GM12878 (cell line): ENCODE results near the gene ACAP2. TPM values are rescaled to one million over a fixed set of nuclear protein-coding genes. Genes with fewer than 3 reads are reported as not detected.

Experiments
- ATAC-seq: fragments of 200-7000 bp; cut with Tn5 transposase; 3 replicates; pipeline ENCODE4 v1.9.1; 2020; ENCODE audit warnings: mild to moderate bottlenecking, moderate library complexity
- BruUV-seq: library from RNA; stranded (reverse); fragments of 400-500 nt; replicated peaks from 2 replicates; lab custom pipeline; 2021; lab: Mats Ljungman, UMichigan
- CTCF ChIA-PET: fragments of 300-600 bp; sonication (Branson Sonifier 250); formaldehyde crosslinking; extraction: SDS; loops from one replicate; lab custom pipeline; 2021; ENCODE audit warnings: inconsistent platforms; lab: Yijun Ruan, JAX
- POLR2A ChIA-PET: fragments of 350-600 bp; formaldehyde crosslinking; extraction: SDS; loops from one replicate; lab custom pipeline; 2021; ENCODE audit warnings: inconsistent platforms; lab: Charles Lee
- RAD21 ChIA-PET: fragments of 300-600 bp; sonication (Branson Sonifier 250); formaldehyde crosslinking; loops from one replicate; lab custom pipeline; 2023; ENCODE audit warnings: antibody characterized with exemption; ENCODE audit not compliant: unreplicated experiment; lab: Charles Lee
- SMC1A ChIA-PET: fragments of 300-600 bp; sonication (Branson Sonifier 250); formaldehyde crosslinking; loops from one replicate; lab custom pipeline; 2023; ENCODE audit not compliant: unreplicated experiment, uncharacterized antibody; lab: Charles Lee
- DNase-seq: peaks from one replicate; pipeline ENCODE4 v3.0.0-alpha.2; 2011; ENCODE audit warnings: low read depth, low spot score
- FAIRE-seq: peaks from 3 replicates; lab custom pipeline; 2011; peaks lifted over from hg19 to GRCh38; lab: Jason Lieb, UNC
- H2AFZ ChIP-seq: 2 replicates; pipeline ENCODE4 v1.6.0; 2011; ENCODE audit warnings: low read depth, low read length, control low read depth; ENCODE audit not compliant: control insufficient read depth
- H3K27ac ChIP-seq: 2 replicates; pipeline ENCODE4 v1.5.1; 2011; ENCODE audit warnings: control low read depth; ENCODE audit not compliant: control insufficient read depth, insufficient read depth
- H3K27me3 ChIP-seq, 2 experiments: replicated peaks in 1 of 2; 2 replicates each; pipeline versions ENCODE4 v1.6.0 to v1.6.1; 2011; ENCODE audit warnings: low read length in 1 of 2; ENCODE audit not compliant: control insufficient read depth in 2 of 2, insufficient read depth in 2 of 2
- H3K36me3 ChIP-seq, 2 experiments: 2 replicates each; pipeline ENCODE4 v1.5.1; 2011; ENCODE audit warnings: low read length in 1 of 2; ENCODE audit not compliant: control insufficient read depth in 2 of 2, insufficient read depth in 2 of 2
- H3K4me1 ChIP-seq: 2 replicates; pipeline ENCODE4 v1.6.1; 2011; ENCODE audit warnings: mild to moderate bottlenecking, low read length, moderate library complexity, mixed read lengths; ENCODE audit not compliant: control insufficient read depth, insufficient read depth
- H3K4me2 ChIP-seq: 2 replicates; pipeline ENCODE4 v1.6.0; 2011; ENCODE audit warnings: control low read depth; ENCODE audit not compliant: control insufficient read depth, insufficient read depth
- H3K4me3 ChIP-seq: fragments of 200-600 bp; sonication (generic); 2 replicates; pipeline ENCODE4 v1.5.1; 2016
- H3K79me2 ChIP-seq: 2 replicates; pipeline ENCODE4 v1.6.0; 2011; ENCODE audit warnings: low read length; ENCODE audit not compliant: control insufficient read depth, insufficient read depth
- H3K9ac ChIP-seq: 2 replicates; pipeline ENCODE4 v1.8.0; 2011; ENCODE audit warnings: low read length, control low read depth, mixed read lengths; ENCODE audit not compliant: control insufficient read depth, insufficient read depth
- H3K9me3 ChIP-seq: replicated peaks from 3 replicates; pipeline ENCODE4 v1.5.1; 2011; ENCODE audit warnings: mild to moderate bottlenecking, low read length; ENCODE audit not compliant: control insufficient read depth, insufficient read depth
- H4K20me1 ChIP-seq: 2 replicates; pipeline ENCODE4 v1.6.0; 2011; ENCODE audit not compliant: control insufficient read depth, insufficient read depth
- ATF7 ChIP-seq: fragments of 450-650 bp; IDR thresholded peaks from 2 replicates; pipeline ENCODE4 v1.6.1; 2016; ENCODE audit warnings: low read depth, mild to moderate bottlenecking
- FOXM1 ChIP-seq: IDR thresholded peaks from 2 replicates; pipeline ENCODE4 v1.6.1; 2012; ENCODE audit warnings: low read depth, mild to moderate bottlenecking, inconsistent platforms, low read length, moderate library complexity
- WGBS: methylation state at CpG from one replicate; pipeline ENCODE4 v1.1.6; 2016; ENCODE audit warnings: low lambda C conversion rate; ENCODE audit not compliant: insufficient replicate concordance, insufficient coverage; ENCODE audit errors: missing lambda C conversion rate; 5-methylcytosine and 5-hydroxymethylcytosine counted together
- in situ Hi-C: fragments of 300-500 bp; cut with MboI; formaldehyde crosslinking; loops from 9 replicates; pipeline ENCODE4 v1.14.3; 2018; ENCODE audit warnings: mixed read lengths
- intact Hi-C: fragments of 100-400 bp; cut with micrococcal nuclease; formaldehyde crosslinking; loops from one replicate; pipeline ENCODE4 v1.14.2; 2022; ENCODE audit not compliant: unreplicated experiment
- polyA plus RNA-seq, 11 experiments: library from polyadenylated mRNA; depleted of rRNA in 4 of 11; unstranded in 6 of 11; stranded (reverse) in 5 of 11; fragments of >200 nt; fragmentation: Nextera tagmentation in 4 of 11; fragmentation: Illumina TruSeq in 1 of 11; extraction: Ambion mirVana in 4 of 11; extraction: Trizol in 1 of 11; gene quantifications; 1 replicate in 1 of 11; 2 replicates in 10 of 11; pipeline versions ENCODE4 v1.2.1 to v1.2.3, GENCODE V29; 2011 to 2016; ENCODE audit warnings: inconsistent platforms in 2 of 11, missing spikeins in 2 of 11, low read depth in 1 of 11
- total RNA-seq, 4 experiments: library from RNA; depleted of rRNA in 3 of 4; stranded (reverse); fragments of >200 nt in 3 of 4; fragmentation: Illumina TruSeq in 1 of 4; extraction: Trizol in 1 of 4; gene quantifications; 2 replicates each; pipeline versions ENCODE4 v1.2.1 to v1.2.3, GENCODE V29; 2013 to 2021

The ACAP2 gene
- total and polyA plus RNA-seq, 10 of the 15 experiments (the other 5 are each of a cell fraction or from before 2014, with no cell fraction given), result 7.1 to 53.8 (median 35.7) TPM

- H3K4me2 ChIP-seq, result no peak overlapping the region
- WGBS, result 94% methylated on average over 16 of the region's 16 CpGs
Measured at GRCh38 chr3:195257454-195258448, 185.1 kb downstream of the ACAP2 start.

More at GRCh38 chr3:195257454-195258448, 185.1 kb downstream of the ACAP2 start:
- no peak overlapping the region for H3K27ac ChIP-seq
- H3K27me3 ChIP-seq, result no peaks in the 10 kb centered on the region
- no TSS peak for BruUV-seq
- SMC1A ChIA-PET, result interaction anchor here (0.6 to 2.9 kb wide), 10 partner anchors 50 to 586 kb away, joined by 3 to 24 read pairs (median 4); partner anchors contain the start of genes FAM43A and LSG1
- CTCF ChIA-PET, result interaction anchor here (0.6 to 5.2 kb wide), 11 partner anchors 12 to 586 kb away, joined by 3 to 35 read pairs (median 4); partner anchors contain the start of gene LSG1
- intact Hi-C loops (loop anchor here (2.0 kb wide), 2 partner anchors 53 to 109 kb away; no protein-coding TSS in a partner anchor), in situ Hi-C loops (loop anchor here (5.0 to 10.0 kb wide), 3 partner anchors 110 to 923 kb away; no protein-coding TSS in a partner anchor)
- TF ChIP-seq FOXM1 (no peak), ATF7 (no peak)
- no peaks in the 10 kb centered on the region for H3K9me3 ChIP-seq
- FAIRE-seq (no peak), DNase-seq (no peak), ATAC-seq (no peak)
- no peak overlapping the region for H3K4me3 ChIP-seq
- POLR2A ChIA-PET, result interaction anchor here (0.8 to 1.6 kb wide), 7 partner anchors 50 to 583 kb away, joined by 3 to 7 read pairs (median 4); no protein-coding TSS in a partner anchor
- peaks cover 15% of the 10 kb centered on the region for H3K79me2 ChIP-seq
- H3K4me1 ChIP-seq, result peaks cover 26% of the 10 kb centered on the region
- H3K36me3 ChIP-seq, result no peaks in the 10 kb centered on the region
- no peaks in the 10 kb centered on the region for H4K20me1 ChIP-seq
- peak overlapping the region; percentile 5; the same call in 1 of the 2 replicates for H3K9ac ChIP-seq
- H2AFZ ChIP-seq, result no peak overlapping the region
- RAD21 ChIA-PET, result interaction anchor here (0.8 to 2.4 kb wide), 10 partner anchors 7 to 585 kb away, joined by 3 to 18 read pairs (median 5); partner anchors contain the start of genes LSG1 and XXYLT1
